LHCN-M2 (cell line): Measurements from ENCODE around the gene ATG9B. TPM values are rescaled to one million over a fixed set of nuclear protein-coding genes. Genes with fewer than 3 reads are reported as not detected.

ENCODE experiments used
- DNase-seq: peaks from one replicate; pipeline ENCODE4 v3.0.0-alpha.2; 2012; ENCODE audit warnings: low read depth
- polyA plus RNA-seq: library from polyadenylated mRNA; unstranded; fragments of >200 nt; gene quantifications from one replicate; pipeline ENCODE4 v1.2.1, GENCODE V29; 2012; ENCODE audit warnings: missing spikeins
- total RNA-seq: library from RNA; depleted of rRNA; stranded (reverse); fragments of >200 nt; gene quantifications from 2 replicates; pipeline ENCODE4 v1.2.3, GENCODE V29; 2014; rRNA removed

Gene ATG9B, protein sequence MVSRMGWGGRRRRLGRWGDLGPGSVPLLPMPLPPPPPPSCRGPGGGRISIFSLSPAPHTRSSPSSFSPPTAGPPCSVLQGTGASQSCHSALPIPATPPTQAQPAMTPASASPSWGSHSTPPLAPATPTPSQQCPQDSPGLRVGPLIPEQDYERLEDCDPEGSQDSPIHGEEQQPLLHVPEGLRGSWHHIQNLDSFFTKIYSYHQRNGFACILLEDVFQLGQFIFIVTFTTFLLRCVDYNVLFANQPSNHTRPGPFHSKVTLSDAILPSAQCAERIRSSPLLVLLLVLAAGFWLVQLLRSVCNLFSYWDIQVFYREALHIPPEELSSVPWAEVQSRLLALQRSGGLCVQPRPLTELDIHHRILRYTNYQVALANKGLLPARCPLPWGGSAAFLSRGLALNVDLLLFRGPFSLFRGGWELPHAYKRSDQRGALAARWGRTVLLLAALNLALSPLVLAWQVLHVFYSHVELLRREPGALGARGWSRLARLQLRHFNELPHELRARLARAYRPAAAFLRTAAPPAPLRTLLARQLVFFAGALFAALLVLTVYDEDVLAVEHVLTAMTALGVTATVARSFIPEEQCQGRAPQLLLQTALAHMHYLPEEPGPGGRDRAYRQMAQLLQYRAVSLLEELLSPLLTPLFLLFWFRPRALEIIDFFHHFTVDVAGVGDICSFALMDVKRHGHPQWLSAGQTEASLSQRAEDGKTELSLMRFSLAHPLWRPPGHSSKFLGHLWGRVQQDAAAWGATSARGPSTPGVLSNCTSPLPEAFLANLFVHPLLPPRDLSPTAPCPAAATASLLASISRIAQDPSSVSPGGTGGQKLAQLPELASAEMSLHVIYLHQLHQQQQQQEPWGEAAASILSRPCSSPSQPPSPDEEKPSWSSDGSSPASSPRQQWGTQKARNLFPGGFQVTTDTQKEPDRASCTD
- 0.06 TPM in 2 replicates for total RNA-seq
- 0.11 TPM for polyA plus RNA-seq

DNA sequence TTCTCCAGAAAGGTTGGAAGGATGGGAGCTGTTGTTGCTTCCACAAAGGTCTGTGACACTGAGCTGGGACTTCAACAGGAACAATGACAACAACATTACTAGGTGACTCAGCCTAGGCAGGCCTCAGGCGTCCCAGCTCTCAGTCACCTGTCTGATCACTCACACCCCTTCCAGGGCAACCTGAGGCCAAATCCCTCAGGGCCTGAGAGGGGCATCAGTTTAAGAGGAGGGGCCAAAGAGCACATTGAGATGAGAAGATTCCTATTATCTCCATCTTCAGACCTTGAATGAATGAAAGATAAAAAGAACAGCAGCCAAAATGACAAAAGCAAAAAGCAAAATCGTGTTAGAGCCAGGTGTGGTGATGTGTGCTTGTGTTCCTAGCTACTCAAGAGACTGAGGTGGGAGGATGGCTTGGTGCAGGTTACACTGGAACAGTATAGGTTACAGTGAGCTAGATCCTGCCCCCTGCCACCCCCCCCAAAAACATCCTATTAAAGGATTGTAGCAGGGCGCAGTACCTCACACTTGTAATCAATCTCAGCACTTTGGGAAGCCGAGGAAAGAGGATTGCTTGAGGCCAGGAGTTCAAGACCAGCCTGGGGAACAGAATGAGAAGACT lies at the start of gene ATG9B:
Gene ATG9B (minus strand): TSS at position 60 of the 622 bp plus-strand sequence. CDS start 71 bp downstream, outside the sequence.
- DNase-seq: no peak

DNA sequence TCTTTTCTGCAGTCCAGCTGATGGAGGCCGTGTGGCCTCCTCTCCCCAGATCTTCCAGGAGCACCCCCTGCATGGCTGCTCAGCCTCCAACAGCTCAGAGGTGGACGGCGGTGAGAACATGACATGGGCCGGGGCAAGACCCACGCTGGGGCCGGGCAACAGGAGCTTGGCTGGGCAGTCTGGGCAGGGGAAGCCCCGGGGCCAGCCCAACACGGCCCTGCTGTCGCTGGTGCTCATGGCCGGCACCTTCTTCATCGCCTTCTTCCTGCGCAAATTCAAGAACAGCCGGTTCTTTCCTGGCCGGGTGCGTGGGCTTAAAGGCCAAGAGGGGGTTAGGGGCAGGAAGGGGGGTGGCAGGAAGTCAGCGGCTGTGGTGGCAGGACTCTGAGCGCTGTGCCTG lies 49.7 kb upstream of the ATG9B start:
- no peak for DNase-seq

DNA sequence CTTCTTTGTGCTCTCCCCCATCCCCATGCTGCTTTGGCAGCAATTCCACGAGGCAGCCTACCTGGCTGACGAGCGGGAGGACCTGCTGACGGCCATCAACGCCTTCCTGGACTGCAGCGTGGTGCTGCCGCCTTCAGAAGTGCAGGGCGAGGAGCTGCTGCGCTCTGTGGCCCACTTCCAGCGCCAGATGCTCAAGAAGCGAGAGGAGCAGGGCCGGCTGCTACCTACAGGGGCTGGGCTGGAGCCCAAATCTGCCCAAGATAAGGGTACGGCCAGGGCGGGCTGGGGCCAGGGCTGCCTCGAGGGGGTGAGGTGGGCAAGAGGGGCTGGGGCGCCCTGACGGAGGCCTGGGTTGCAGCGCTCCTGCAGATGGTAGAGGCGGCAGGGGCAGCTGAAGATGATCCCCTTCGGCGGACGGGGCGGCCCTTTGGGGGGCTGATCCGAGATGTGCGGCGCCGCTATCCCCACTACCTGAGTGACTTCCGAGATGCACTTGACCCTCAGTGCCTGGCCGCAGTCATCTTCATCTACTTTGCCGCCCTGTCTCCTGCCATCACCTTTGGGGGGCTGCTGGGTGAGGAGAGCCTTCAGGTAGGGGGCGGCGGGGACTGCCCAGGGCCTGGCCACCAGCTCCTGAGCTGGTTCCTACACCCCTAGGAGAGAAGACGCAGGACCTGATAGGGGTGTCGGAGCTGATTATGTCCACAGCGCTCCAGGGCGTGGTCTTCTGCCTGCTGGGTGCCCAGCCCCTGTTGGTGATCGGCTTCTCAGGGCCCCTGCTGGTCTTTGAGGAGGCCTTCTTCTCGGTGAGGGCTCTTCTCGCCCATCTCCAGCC lies 47.0 kb upstream of the ATG9B start:
- DNase-seq: no peak

DNA sequence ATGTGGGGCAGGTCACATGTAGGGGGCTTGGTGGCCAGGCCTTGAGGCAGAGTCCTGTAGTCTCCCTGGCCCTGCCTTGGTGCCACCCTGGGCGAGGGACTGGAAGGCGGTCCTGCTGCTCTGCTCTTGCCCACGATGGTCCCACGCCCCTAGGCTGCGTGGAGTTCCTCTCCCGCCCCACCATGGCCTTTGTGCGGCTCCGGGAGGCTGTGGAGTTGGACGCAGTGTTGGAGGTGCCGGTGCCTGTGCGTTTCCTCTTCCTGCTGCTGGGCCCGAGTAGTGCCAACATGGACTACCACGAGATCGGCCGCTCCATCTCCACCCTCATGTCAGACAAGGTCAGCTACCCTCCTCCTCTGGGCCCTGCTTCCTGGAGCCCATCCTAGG lies 46.3 kb upstream of the ATG9B start:
- DNase-seq: no peak

DNA sequence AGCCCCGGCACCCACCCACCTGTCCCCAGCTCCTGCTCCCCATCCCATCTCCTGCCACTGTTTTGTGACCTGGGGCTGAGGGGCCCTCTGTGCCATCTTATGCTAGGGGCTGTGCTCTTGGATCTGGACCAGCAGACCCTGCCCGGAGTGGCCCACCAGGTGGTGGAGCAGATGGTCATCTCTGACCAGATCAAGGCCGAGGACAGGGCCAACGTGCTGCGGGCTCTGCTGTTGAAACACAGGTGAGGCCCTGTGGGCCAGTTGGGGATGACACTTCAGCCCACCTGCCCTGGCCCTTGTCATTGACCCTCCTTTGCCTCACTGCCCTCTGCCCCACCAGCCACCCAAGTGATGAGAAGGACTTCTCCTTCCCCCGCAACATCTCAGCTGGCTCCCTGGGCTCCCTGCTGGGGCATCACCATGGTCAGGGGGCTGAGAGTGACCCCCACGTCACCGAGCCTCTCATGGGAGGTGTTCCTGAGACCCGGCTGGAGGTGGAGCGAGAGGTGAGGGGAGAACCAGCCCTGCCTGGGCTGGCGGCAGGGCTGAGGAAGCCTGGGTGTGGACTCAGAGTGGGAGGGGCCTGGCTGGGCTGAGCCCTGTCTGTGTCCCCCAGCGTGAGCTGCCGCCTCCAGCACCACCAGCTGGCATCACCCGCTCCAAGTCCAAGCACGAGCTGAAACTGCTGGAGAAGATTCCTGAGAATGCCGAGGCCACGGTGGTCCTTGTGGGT lies 45.7 kb upstream of the ATG9B start:
- DNase-seq: no peak

DNA sequence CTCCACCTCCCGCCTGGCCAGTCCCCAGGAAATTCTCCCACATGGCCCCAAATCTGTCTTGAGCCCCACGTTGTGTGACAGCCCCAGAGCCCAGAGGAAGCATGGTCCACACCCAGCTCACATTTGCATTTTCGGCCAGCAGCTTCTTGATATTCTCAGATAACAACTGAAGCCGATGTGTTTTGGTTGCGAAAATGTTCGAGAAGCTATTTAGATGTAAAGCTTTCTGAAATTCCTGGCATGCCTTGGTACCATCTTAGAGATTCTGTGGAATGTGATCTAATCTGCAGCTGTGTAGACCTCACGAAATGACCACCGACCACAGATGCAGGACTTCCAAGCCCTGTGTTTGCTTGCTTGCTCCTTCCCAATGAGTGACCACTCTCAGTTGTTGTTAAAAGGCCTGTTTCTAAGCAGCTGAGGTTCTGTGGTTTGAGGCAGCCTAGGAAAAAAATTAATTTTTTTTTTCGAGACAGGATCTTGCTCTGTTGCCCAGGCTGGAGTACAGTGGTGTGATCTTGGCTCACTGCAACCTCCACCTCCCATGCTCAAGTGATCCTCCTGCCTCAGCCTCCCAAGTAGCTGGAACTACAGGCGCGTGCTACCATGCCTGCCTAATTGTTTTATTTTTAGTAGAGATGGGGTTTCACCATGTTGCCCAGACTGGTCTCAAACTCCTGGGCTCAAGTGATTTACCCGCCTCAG lies 43.9 kb upstream of the ATG9B start:
- DNase-seq: peak; percentile 99

DNA sequence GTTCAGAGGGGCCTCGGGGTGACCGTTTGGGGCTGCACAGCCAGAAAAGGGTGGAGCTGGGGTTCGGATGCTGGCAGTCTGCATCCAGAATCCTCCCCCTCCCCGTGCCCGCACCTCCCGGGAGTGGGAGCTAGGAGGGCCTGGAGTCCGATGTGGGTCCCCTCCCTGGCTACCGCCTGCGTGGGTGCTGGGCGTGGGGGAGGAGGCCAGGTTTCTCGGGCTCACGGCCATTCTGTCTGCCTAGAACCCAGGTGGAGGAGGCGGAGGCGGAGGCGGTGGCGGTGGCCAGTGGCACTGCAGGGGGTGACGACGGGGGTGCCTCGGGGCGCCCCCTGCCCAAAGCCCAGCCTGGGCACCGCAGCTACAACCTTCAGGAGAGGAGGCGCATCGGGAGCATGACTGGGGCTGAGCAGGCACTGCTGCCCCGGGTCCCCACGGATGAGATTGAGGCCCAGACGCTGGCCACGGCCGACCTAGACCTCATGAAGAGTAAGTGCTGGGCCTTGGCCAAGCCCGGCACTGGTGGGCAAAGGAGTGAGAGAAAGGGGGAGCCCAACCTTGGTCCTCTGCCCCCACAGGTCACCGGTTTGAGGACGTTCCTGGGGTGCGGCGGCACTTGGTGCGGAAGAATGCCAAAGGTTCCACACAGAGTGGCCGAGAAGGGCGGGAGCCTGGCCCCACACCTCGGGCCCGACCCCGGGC lies 42.1 kb upstream of the ATG9B start:
- no peak for DNase-seq

DNA sequence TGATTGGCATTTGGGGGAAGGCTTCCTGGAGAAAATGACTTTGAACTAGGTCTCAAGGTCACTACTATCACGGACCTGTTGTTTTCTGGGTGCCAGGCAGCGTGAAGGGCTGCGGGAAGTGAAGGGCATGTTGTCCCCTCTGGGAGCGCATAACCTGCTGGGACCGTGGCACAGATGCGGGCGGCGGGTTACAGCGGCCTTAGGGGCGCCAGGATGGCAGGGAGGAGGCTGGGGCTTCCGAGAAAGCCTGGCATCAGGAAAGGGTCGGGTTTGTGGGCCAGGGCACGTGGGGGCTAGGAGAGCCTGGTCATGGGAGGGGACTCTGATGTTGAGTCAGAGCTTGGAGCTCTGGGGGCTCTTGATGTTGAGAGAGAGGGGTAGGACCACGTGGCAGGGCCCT lies 41.2 kb upstream of the ATG9B start:
- no peak for DNase-seq

DNA sequence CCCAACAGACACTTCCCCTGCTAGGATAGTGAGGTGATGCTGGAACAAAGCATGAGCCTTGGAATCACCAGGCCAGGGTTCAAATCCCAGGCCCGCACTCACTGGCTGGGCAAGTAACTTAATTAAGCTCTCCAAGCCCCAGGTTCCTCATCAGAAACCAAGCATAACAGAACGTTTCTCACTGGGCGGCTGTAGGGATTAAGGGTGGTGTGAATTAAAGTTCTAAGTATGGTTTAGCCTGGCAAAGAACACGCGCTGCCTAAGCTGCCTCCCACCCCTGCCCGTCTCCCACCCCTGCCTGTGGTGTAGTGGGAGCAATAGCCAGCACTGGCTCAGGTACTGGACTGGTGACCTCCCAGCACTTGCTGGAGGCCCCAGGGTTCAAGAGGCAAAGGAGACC lies 40.7 kb upstream of the ATG9B start:
- no peak for DNase-seq

DNA sequence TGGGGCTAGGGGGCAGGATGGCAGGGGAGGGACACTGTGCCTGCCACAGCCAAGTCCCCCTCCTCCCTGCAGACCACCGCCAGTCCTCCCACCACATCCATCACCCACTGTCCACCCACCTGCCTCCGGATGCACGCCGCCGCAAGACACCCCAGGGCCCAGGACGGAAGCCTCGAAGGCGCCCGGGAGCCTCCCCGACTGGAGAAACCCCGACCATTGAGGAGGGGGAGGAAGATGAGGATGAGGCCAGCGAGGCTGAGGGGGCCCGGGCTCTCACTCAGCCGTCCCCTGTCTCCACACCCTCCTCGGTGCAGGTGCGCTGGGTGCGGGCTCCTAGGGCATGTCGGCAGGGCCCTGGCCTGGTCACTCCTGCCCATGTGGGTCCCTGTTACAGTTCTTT lies 40.2 kb upstream of the ATG9B start:
- DNase-seq: no peak

DNA sequence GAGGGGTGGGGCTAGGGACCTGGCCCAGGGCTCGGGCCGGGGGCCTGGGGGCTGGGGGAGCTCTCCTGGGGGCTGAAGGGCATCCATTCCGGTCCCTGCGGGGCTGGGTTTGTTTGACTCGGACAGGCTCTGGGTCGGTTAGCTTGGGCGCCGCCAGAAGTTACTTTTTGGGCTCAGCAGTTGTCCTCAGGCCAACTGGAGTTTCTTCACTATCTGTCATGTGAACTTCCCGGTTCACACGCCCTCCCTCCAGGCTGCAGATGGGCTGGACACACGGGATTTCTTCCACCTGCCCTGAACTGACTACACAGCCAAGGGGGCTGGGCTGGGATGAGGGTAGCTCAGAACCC lies 38.9 kb upstream of the ATG9B start:
- DNase-seq: peak; percentile 86

DNA sequence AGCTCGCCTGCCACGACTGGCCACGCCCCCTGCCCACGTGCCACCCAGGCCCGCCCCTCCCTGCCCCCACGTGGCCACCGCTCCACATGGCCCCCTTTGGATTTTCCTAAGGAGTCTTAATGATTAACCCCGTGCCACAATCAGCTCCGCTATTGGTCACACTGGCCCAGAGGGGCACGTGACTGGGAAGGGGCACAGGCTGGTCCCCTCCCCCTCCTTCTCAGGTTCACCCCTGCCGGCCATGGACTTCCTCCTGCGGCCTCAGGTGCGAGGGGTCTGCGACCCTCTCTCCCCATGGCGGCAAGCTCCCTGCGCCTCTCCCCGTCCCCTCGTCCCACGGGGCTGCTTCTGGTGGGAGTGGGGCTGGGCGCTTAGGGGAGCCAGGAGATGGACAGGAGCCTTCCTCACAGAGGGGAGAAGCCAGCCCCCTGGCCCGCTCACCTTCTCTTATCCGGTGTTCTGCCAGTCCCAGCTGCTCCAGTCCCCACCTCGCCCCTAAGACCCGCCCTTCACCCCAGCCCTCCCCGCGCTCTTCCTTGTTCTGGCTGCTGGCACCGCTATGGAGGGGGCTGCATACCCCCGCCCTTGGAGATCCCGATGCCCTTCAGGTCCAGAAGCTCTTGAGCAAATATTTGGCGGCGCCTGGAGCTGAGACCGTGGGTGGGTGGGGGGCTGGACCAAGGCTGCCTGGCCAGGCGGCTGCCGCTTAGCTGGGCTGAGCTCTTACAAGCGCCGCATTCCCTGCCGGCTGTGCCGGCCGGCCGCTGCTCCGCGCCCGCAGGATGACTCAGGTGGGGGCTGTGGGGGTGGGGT lies 38.3 kb upstream of the ATG9B start:
- peak; percentile 76 for DNase-seq

DNA sequence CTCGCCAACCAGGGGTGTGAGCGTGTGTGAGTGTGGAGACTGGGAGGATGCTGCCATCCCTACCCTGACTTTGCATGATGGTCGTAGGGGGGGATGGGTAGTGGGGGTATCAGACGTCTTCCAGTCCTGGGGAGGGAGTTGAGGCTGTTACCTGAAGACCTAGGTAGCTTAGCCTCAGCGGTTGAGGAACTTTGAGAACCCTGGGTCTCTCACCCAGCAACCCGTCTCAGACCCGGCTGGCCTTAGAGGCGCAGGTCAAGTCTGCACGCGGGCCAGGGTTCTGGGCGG lies 37.8 kb upstream of the ATG9B start:
- DNase-seq: no peak

DNA sequence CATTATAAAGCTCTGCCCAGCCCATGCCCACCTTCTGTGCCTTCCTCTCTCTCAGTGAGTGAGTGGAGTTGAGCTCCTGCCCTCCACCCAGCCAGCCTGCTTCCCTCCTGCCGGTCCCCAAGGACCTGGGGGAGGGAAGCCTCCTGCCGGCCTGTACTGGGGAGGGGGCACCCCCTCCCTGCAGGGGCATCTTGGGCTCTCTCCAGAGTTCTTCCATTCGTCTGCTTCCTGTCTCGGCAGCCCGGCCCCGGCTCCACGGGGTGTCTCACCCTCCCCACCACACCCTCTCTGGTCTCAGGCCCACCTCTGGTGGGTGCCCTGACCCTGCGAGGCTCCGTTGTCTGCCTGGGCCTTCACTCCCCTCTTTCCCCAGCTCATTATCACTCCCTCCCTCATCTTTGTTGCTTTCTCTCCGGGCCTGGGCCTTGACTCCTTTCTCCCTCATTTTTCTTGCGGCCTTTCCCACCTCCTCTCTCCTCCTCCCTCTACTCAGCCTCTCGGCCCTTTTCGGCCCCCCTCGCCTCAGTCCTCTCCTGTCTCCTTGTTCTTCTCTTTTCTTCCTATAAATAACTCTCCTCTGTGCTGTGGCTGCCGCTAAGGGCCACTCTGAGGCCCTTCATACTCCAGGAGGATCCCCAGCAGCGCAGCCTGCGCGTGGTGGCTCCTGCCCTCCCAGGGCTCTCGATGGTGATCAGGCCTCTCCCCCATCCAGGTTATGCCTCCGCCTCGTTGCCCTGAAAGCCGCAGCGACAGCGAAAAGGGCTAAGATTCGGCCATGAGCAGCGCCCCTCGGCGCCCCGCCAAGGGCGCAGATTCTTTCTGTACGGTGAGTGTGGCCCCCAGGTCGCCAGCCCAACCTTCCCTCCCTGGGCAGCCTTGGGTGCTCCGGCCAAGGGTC lies 37.2 kb upstream of the ATG9B start:
- DNase-seq: no peak

DNA sequence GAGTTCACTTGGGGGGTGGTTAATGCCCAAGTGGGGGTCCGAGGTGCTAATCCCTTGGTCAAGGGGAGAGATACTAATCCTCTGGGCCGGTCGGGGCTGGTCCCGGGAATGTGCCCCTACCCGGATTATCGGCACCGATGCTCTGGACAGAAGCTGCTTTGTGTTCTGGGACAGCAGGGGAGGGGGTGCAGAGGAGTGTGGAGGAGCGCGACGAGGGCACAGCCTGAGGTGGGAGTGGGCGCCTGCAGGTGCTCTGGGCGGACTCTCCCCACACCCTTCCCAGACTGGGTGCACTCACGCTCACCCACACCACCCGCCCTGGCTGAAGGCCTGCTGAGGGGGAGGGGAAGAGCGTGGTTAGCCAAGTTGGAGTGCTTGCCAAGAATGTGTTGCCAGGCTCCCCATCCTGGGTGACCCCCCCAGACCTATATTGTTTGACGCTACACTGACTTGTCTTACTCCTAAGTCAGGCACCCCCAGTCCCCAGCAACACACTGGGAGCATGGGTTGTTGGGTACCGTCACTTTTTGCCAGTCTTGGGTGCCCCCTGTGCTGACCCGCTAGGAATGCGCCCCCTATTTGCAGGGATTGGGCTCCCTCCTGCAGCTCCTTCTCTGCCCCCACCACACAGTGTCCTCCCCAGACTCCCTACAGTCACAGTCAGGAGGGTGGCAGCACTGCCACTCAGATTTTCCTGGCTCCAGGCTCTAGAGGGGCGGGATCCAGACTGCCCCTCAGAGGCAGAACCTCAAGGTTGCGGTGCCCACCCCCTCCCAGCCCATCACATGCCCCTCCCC lies 36.3 kb upstream of the ATG9B start:
- DNase-seq: peak; percentile 68

DNA sequence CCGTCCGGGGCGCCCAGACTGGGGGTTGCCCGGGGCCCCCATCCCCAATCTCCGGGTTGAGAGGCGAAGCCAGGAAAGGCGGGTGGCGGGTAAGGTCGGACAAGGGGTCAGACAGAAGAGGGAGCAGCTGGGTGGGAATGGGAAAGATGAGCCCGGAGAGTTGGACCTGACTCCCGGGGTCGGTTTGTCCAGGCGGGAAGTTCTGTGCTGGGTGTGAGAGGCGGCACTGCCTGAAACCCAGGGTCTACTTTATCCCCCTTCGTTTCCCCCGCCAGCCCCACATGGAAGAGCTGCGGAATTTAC lies 35.8 kb upstream of the ATG9B start:
- no peak for DNase-seq
